ENCODE results near the gene TECTB.

Gene TECTB

GRCh38 chr10:112283100-112283499 lies at the start of gene TECTB:
Gene TECTB, plus strand, starts transcription at chr10:112283400. Its CDS starts 335 bp downstream, at chr10:112283735.
- DNase-seq = no peak

DNA sequence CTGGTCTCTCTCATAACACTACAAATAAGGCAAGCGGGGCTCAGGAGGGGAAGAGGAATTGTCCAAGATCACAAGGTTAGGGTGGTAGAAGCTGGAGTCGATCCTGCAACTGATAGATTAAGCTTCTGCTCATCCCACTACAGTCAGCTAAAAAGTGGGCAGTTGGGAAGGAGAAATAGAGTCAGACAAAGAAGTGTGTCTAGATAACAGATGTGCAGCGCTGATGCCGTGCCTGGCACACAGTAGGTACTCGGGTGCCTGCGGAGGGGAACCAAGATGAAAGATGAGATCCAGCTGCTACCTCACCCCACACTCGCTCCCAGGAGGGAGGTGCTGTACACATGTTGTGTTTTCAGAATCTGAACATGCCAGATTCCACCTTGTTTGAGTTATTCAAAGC lies 48.1 kb upstream of the TECTB start:
- DNase-seq = no peak

DNA sequence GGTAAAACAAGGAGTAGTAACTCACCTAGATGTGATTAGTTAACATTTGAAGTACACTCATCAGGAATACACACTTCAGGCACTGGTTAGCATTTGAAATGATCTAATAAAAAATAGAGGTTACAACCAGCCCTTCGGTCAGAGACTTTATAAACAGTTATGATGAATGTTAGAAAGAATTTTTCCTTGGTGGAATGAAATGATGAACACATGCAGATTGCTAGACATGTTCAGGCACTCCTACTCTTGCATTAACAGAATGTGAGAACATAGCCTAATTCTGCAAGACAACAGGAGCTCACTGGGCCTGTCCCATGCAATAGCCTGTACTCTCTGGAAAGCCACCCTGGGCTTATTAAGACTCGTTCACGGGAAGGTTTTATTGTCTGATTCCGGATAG lies 47.3 kb upstream of the TECTB start:
- DNase-seq = no peak

DNA sequence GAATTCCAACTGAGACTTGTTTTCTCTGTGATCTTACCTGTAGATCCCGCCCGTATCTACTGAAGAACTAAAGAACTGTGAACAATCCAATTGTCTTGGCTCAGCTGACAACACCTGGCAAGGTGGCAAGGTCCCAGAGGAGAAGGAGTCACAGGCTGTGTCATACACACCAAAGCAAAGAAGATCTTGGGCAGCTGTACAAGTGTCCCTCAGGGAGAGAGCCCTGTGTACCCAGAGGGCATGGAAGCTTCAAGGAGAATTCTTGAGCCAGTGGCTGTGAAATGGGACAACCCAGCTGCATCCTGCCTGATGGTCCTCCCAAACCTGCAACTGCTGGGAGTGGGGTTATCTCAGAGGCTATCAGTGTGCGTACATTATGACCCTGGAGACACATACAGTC lies 46.7 kb upstream of the TECTB start:
- DNase-seq = no peak

DNA sequence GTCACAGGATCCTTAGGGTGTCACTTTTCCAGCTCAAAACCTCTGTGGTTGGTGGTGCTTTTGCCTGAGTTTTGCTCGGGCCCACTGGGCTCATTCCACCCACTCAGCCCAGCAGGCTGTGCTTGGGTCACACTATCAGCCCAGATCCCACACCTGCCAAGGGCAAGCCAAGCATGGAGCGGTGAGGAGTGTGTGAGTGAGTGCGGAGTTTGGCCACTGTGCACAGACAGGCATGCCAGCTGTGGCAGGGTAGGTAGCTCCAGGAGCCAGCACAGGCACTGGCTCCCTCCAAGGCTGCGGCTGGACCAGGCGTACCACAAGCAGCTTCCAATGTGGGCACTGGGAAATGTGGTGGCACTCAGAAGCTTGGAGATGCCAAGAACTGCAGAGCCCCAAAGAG lies 43.9 kb upstream of the TECTB start:
- no peak for DNase-seq

DNA sequence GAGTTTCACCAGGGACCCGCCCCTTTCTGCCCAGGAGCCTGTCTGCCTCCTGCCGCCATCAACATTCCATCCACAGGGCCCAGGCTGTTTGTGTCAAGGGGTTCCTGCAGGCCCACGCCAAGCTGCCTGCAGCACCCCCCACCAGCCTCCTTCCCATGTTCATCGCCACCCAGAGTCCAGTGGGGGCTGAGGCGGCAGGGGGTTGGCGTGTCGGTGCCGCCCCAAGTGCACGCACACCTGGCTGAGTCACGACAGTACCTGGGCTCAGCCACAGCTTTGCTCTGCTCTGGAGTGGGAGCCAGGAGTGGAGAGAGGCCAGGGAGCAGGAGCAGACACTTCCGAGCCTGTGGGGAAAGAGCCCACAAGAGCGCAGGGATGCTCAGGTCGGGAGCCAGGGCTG lies 42.8 kb upstream of the TECTB start:
- no peak for DNase-seq

DNA sequence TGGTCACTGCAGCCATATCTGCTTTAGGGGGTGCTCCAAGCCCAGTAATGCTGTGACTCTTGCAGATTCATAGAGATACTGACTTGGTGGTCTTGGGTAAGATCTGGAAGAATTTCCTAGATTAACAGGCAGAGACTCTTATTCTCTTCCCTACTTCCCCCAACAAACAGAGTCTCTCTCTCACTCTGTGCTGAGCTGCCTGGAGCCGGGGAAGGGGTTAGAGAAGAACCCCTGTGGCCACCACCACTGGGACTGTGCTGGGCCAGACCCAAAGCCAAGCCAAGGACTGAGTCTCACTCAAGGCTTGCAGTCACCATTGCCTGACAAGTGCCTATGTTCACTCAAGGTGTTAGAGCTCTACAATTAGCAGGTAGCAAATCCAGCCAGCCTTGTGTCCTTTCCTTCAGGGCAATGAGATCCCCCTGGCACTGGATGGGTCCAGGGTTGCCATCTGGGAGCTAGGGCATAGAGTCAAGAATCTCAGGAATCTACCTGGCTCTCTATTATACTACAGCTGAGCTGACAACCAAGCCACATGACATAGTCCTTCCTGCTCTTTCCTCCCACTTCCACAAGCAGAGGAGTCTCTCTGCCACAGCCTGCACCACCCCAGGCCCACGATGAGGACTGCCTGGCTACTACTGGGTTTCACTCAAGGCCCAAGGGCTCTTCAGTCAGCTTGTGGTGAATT lies 41.4 kb upstream of the TECTB start:
- no peak for DNase-seq

DNA sequence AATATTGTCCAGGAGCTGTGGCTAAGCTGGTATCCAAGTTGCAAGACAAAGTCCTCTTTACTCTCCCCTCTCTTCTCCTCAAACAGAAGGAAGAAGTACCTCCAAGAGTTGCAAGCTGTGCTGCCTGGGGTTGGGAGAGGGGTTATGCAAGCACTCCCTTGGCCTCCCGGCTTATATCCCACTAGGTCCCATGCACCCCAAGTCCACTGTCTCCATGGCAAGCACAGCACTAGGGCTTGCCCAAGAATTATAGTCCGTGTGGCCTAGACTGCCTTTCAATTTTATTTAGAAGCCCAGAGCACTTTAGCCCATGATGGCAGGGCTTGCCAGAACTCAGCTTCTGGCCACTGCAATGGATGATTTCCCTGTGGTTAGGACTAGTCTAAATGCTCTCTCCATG lies 40.4 kb upstream of the TECTB start:
- DNase-seq = no peak

DNA sequence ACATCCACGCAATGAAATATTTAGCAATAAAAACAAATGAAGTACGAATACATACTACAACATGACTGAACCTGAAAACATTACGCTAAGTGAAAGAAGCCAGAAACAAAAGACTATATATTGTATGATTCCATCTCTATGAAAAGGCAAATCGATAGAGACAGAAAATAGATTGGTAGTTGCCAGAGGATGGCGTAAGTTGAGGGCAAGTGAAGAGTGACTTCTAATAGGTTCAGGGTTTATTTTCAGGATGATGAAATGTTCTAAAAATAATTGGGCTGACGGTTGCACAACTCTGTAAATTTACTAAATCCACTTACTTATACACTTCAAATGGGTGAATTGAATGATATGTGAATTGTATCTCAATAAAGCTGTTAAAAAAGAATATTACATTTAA lies 39.5 kb upstream of the TECTB start:
- no peak for DNase-seq

- no peak for DNase-seq
Observed at GRCh38 chr10:112244197-112244596, 39.0 kb upstream of the TECTB start.

DNA sequence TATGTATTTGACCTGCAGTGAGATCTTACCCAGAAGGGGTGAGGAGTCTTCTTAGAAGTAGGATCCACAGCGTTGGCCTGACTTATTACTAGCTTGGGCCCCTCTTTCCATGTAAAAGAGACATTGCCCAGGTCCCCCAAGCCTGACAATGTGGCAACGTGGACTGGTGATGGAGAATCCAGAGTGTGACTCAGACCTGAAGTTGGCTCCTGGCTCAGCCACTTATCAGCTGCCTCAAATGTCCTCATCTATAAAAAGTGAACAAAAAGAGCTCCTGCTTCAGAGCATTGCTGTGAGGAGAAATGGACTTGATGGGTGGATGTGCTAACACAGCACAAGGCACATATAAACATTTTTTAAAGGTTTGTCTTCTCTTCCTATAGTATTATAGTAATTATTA lies 35.4 kb upstream of the TECTB start:
- DNase-seq = no peak

DNA sequence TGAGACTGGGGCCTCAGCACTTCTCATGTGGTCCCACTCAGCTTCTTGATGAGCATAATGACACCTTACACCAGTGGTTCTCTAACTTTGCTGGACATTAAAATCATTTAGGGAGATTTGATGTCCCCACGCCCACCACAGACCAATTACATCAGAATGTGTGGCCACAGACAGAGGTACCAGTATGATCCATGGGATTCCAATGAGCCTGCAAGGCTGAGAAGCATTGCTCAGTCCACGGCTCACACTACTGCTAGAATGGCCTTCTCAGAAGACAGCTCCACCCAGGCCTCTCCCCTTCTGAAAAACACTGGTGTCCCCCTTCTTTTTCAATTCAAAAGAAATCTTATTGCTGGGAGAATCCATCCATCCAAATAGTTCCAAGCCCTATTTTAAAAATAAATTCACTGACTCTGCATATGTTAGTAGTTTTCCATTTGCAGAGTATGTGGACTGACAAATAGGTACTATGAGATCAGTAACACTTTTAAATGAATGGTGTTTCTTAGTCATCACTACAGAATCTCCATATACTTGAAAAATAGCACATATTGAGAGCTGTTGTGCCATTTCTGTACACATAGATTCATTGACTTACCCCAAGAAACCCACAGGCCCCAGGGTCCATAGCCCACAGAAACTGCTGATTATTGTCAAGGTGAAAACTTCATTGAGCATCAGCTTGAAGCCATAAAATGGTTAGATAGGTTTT lies 34.5 kb upstream of the TECTB start:
- no peak for DNase-seq

DNA sequence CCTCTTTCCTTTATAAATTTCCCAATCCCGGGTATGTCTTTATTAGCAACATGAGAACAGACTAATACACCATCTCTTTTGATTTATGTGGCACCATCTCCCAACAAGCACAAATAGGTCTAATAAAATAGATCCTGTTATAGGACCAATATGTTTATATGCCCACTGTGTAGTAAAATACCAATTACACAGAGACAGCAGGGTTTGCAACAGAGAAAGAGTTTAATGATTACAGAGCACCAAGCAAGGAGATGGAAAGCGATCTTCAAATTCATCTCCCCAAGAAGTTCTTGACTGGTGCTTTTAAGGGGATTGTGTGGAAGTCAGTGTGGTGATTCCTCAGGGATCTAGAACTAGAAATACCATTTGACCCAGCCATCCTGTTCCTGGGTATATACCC lies 33.5 kb upstream of the TECTB start:
- DNase-seq = no peak

DNA sequence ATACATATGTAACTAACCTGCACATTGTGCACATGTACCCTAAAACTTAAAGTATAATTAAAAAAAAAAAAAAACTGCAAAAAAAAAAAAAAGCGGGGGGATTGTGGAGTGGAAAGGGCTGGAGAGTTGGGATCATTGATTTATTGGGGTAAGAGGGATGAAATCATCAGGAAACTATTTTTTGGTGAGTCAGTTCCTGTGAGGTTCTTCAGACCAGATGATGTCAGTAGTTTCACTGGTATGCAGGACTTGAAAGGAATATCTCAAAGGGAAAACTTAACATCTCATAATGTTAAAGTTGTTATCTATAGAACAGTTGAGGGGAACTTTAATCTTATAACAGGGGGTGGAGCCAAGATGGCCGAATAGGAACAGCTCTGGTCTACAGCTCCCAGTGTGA lies 32.6 kb upstream of the TECTB start:
- no peak for DNase-seq

- peak; percentile 64 to 88 for DNase-seq
Observed at GRCh38 chr10:112251238-112251637, 32.0 kb upstream of the TECTB start.

DNA sequence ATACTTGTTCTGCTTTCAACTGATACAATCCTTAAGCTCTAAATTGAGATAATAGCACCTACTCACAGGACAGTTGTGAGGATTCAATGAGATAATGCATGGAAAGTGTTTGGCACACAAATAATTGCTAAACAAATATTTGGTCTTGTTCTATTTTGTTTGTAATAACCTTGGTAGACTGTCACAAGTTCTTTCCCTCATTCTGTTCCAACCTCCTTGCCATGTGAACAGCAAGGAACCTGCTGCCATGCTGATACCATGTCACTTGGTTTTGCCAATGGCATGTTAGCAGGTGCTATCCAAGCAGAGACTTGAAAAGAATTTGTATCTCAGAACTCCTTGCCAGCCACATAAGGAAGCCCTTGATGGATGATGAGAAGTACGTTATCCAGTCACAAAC lies 24.8 kb upstream of the TECTB start:
- DNase-seq = no peak

- no peak for DNase-seq
Observed at GRCh38 chr10:112259688-112260087, 23.5 kb upstream of the TECTB start.

DNA sequence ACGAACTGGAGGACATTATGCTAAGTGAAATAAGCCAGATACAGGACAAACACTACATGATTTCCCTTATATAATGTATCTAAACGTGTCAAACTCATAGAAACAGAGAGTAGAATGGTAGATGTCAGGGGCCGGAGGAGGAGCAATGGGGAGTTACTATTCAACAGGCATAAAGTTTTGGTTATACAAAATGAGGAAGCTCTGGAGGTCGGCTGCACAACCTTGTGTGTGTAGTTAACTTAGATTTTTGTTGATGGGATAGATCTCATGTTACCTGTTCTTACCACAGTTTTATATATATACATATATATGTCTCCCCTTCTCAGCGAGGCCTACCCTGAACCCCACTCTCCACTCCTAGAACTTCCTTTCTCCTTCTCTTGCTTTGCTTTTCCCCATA lies 22.4 kb upstream of the TECTB start:
- no peak for DNase-seq

GRCh38 chr10:112261281-112261822 lies 21.8 kb upstream of the TECTB start:
- DNase-seq = no peak

GRCh38 chr10:112262546-112262945 lies 20.7 kb upstream of the TECTB start:
- DNase-seq = no peak

DNA sequence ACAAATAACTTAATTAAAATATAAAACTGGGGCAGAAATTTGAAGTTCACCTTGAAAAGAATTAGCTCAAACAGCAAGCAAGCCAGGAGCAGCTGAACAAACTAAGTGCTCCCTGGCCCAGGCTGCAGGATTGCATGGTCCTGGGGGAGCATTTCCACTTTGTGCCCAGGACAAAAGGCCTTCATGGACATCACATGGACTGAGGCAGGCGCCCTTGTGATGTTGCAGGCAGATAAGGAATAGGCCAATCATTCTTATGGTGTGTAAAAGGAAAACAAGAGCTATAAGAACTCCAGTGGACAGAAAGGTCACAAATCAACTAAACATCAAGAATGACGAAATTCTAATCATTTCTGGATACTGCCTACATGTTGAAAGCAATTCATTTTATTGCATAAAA lies 17.5 kb upstream of the TECTB start:
- peak in 1 of 2 experiments; percentile 37 for DNase-seq

- no peak for DNase-seq
Observed at GRCh38 chr10:112269266-112269665, 13.9 kb upstream of the TECTB start.

DNA sequence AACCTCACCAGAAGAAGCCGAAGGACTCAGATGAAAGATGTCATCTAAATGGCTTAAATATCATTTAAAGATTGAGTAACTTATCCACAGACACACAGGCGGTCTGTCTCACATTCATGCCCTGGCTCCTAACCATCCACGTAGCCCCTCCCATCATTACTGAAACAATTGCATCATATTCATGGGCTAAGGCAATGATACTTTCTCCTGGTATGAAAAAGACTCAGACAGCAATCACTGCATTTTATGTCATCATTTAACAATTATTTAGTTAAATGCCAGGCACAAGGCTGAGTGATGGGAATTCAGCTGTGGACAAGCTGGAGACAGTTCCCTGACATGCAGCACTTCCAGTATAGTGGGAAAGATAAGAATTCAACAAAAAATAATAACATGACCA lies 11.2 kb upstream of the TECTB start:
- DNase-seq = no peak

DNA sequence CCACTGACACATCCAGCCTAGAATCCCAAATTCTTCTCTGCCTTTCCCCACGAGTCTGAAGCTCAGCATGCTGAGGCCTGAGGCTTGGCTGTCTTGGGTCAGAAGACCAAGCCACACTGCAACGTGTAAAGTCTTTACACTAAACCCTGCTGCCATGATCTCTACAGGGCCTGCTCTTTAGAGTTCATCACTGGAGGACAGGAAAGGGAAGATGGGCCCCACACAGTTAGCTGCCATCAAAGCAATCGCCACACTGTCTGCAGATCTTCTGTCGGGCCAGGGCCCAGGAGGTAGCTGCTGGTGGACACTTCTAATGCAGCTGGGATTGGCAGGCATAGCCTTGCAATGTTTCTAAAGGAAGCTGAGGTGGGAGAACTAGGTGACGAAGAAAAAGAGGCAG lies 8.4 kb upstream of the TECTB start:
- no peak for DNase-seq

Measured in SHP77 (cell line).